CD8-positive, alpha-beta memory T cell (primary cell): ENCODE results near the gene SH3TC1. TPM values are rescaled to one million over a fixed set of nuclear protein-coding genes. Genes with fewer than 3 reads are reported as not detected.

ENCODE experiments used
- CTCF ChIA-PET: fragments of 350-600 bp; sonication (Branson Sonifier 250); formaldehyde crosslinking; loops from one replicate; lab custom pipeline; 2021; ENCODE audit warnings: antibody characterized with exemption; lab: Charles Lee
- POLR2A ChIA-PET: fragments of 350-600 bp; sonication (Branson Sonifier 250); formaldehyde crosslinking; loops from one replicate; lab custom pipeline; 2021; ENCODE audit warnings: antibody characterized with exemption; lab: Charles Lee
- DNase-seq, 5 donors: peaks; one replicate each; pipeline versions ENCODE4 v3.0.0 to v3.0.0-alpha.2; 2020 to 2022; ENCODE audit warnings: mixed read lengths in 1 of 5
- H3K27ac ChIP-seq: one replicate; pipeline ENCODE4 v1.7.0; 2013; ENCODE audit warnings: low read depth, mild to moderate bottlenecking, low read length, moderate library complexity
- H3K27me3 ChIP-seq: 2 replicates; pipeline ENCODE4 v1.7.0; 2013; ENCODE audit warnings: low read length, mild to moderate bottlenecking; ENCODE audit not compliant: insufficient read depth, poor library complexity, severe bottlenecking
- H3K36me3 ChIP-seq: 2 replicates; pipeline ENCODE4 v1.7.0; 2013; ENCODE audit warnings: mild to moderate bottlenecking, low read length, moderate library complexity; ENCODE audit not compliant: insufficient read depth
- H3K4me1 ChIP-seq: 2 replicates; pipeline ENCODE4 v1.7.0; 2013; ENCODE audit warnings: mild to moderate bottlenecking, low read length, moderate library complexity; ENCODE audit not compliant: insufficient read depth
- H3K4me3 ChIP-seq: 2 replicates; pipeline ENCODE4 v1.7.0; 2013; ENCODE audit warnings: mild to moderate bottlenecking, low read length
- H3K9me3 ChIP-seq: 2 replicates; pipeline ENCODE4 v1.7.0; 2013; ENCODE audit warnings: mild to moderate bottlenecking, low read length
- H3K27ac Mint-ChIP-seq, 8 donors: one replicate each; pipeline ENCODE4 v1.8.0; 2020 to 2021; ENCODE audit warnings: mixed read lengths in 8 of 8, mild to moderate bottlenecking in 6 of 8, inconsistent platforms in 3 of 8, moderate library complexity in 3 of 8
- H3K27me3 Mint-ChIP-seq, 2 donors: one replicate each; pipeline ENCODE4 v1.8.0; 2020 to 2021; ENCODE audit warnings: mixed read lengths in 2 of 2, mild to moderate bottlenecking in 1 of 2, moderate library complexity in 1 of 2
- H3K36me3 Mint-ChIP-seq, 3 donors: one replicate each; pipeline ENCODE4 v1.8.0; 2020 to 2021; ENCODE audit warnings: mixed read lengths in 3 of 3, inconsistent platforms in 1 of 3, mild to moderate bottlenecking in 1 of 3
- H3K4me1 Mint-ChIP-seq, 3 donors: one replicate each; pipeline ENCODE4 v1.8.0; 2020 to 2021; ENCODE audit warnings: mixed read lengths in 3 of 3, inconsistent platforms in 1 of 3, mild to moderate bottlenecking in 1 of 3
- H3K4me3 Mint-ChIP-seq, 7 donors: one replicate each; pipeline ENCODE4 v1.8.0; 2020 to 2021; ENCODE audit warnings: mixed read lengths in 7 of 7, mild to moderate bottlenecking in 6 of 7, moderate library complexity in 4 of 7, inconsistent platforms in 2 of 7
- H3K9me3 Mint-ChIP-seq, 5 donors: one replicate each; pipeline ENCODE4 v1.8.0; 2020 to 2022; ENCODE audit warnings: mixed read lengths in 5 of 5, mild to moderate bottlenecking in 3 of 5, moderate library complexity in 2 of 5, inconsistent platforms in 1 of 5
- polyA plus RNA-seq: library from polyadenylated mRNA; unstranded; fragments of 300-500 nt; fragmentation: Illumina TruSeq; gene quantifications from one replicate; pipeline ENCODE4 v1.2.3, GENCODE V29; 2021
- total RNA-seq, 2 experiments: library from RNA; stranded (reverse); gene quantifications; one replicate each; pipeline ENCODE4 v1.2.3, GENCODE V29; 2021

Gene SH3TC1
- total and polyA plus RNA-seq, 3 experiments from 2014 or later, result 7.5 to 12.2 (median 8.9) TPM

GRCh38 chr4:8215641-8216442 lies 16.8 kb downstream of the SH3TC1 start:
- Mint-ChIP-seq H3K4me1 (peaks cover 0 to 20% (median 2%) of the 10 kb centered on the region in 3 donors), H3K36me3 (peaks cover 0 to 47% (median 17%) of the 10 kb centered on the region in 3 donors), H3K27ac (peak overlapping the region in 1 of 8 donors; percentile 87), H3K4me3 (no peak overlapping the region), H3K27me3 (no peaks in the 10 kb centered on the region), H3K9me3 (no peaks in the 10 kb centered on the region)
- no peak for DNase-seq
- CTCF ChIA-PET, result no interaction called here
- POLR2A ChIA-PET, result no interaction called here
- no peaks in the 10 kb centered on the region for H3K27me3 ChIP-seq
- H3K4me1 ChIP-seq, result peaks cover 2% of the 10 kb centered on the region
- H3K36me3 ChIP-seq, result peaks cover 2% of the 10 kb centered on the region
- H3K9me3 ChIP-seq, result no peaks in the 10 kb centered on the region
- no peak overlapping the region for H3K4me3 ChIP-seq
- H3K27ac ChIP-seq, result no peak overlapping the region

GRCh38 chr4:8216443-8217245 lies 17.6 kb downstream of the SH3TC1 start:
- Mint-ChIP-seq H3K4me3 (peak overlapping the region in 1 of 7 donors; percentile 54), H3K9me3 (no peaks in the 10 kb centered on the region), H3K4me1 (peaks cover 5 to 28% (median 10%) of the 10 kb centered on the region in 3 donors), H3K36me3 (peaks cover 0 to 52% (median 21%) of the 10 kb centered on the region in 3 donors), H3K27ac (peak overlapping the region in 1 of 8 donors; percentile 87), H3K27me3 (no peaks in the 10 kb centered on the region)
- peaks cover 6% of the 10 kb centered on the region for H3K36me3 ChIP-seq
- CTCF ChIA-PET, result no interaction called here
- peaks cover 10% of the 10 kb centered on the region for H3K4me1 ChIP-seq
- H3K27me3 ChIP-seq, result no peaks in the 10 kb centered on the region
- no peak overlapping the region for H3K4me3 ChIP-seq
- DNase-seq, result no peak
- POLR2A ChIA-PET, result no interaction called here
- no peak overlapping the region for H3K27ac ChIP-seq
- H3K9me3 ChIP-seq, result no peaks in the 10 kb centered on the region

DNA sequence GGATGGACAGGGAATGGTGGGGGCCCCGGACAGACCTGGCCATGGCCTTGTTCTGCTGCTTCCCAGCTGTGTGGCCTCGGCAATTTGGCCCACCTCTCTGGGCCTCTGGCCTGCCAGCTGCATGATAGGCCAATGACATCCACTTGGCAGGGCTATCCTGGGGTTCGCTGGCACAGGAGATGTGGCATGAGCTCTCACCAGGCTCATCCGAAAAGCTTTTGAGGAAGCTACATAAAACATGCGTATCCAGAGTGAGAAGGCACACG lies 18.1 kb downstream of the SH3TC1 start:
- POLR2A ChIA-PET, result no interaction called here
- H3K4me3 Mint-ChIP-seq, result peak overlapping the region in 1 of 7 donors; percentile 54

DNA sequence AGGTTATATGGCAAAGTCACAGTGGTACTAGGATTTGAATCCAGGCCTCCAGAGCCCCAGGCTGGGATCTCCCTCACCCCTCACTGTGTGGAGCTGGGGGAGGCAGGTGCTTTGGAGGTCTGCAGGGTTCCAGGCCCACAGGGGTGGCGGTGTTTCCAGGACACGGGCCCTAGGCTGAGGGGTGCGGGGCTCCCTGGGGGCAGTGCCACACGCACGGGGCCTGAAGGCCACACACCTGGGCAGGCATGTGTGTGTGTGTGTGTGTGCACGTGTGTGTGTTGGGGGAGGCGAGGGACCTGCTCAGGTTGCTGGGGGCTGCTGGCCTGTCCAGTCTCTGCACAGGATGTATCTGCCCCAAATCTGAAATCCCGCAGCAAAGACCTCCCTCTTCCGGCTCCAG lies 18.8 kb downstream of the SH3TC1 start:
- Mint-ChIP-seq H3K4me3 (no peak overlapping the region), H3K27me3 (no peaks in the 10 kb centered on the region), H3K27ac (peak overlapping the region in 2 of 8 donors; percentile 47 to 94), H3K4me1 (peaks cover 9 to 39% (median 16%) of the 10 kb centered on the region in 3 donors), H3K36me3 (peaks cover 0 to 60% (median 21%) of the 10 kb centered on the region in 3 donors), H3K9me3 (no peaks in the 10 kb centered on the region)
- peaks cover 17% of the 10 kb centered on the region for H3K4me1 ChIP-seq
- no peak for DNase-seq
- H3K27me3 ChIP-seq, result no peaks in the 10 kb centered on the region
- CTCF ChIA-PET, result interaction anchor here (1.1 kb wide), 1 partner anchor 41 kb away, joined by 3 read pairs; no protein-coding TSS in a partner anchor
- H3K36me3 ChIP-seq, result peaks cover 6% of the 10 kb centered on the region
- H3K27ac ChIP-seq, result no peak overlapping the region
- H3K9me3 ChIP-seq, result no peaks in the 10 kb centered on the region
- POLR2A ChIA-PET, result no interaction called here
- no peak overlapping the region for H3K4me3 ChIP-seq

More for the DNA sequence above, 18.1 kb downstream of the SH3TC1 start:
- no peak overlapping the region for H3K4me3 ChIP-seq
- H3K9me3 Mint-ChIP-seq, result no peaks in the 10 kb centered on the region
- H3K36me3 Mint-ChIP-seq, result peaks cover 0 to 55% (median 21%) of the 10 kb centered on the region in 3 donors
- peaks cover 9 to 33% (median 15%) of the 10 kb centered on the region in 3 donors for H3K4me1 Mint-ChIP-seq
- no peak for DNase-seq
- CTCF ChIA-PET, result interaction anchor here (1.1 kb wide), 1 partner anchor 40 kb away, joined by 3 read pairs; no protein-coding TSS in a partner anchor
- H3K27ac Mint-ChIP-seq, result peak overlapping the region in 1 of 8 donors; percentile 17
- no peaks in the 10 kb centered on the region for H3K27me3 Mint-ChIP-seq
- H3K27me3 ChIP-seq, result no peaks in the 10 kb centered on the region
- H3K9me3 ChIP-seq, result no peaks in the 10 kb centered on the region
- H3K27ac ChIP-seq, result no peak overlapping the region
- H3K36me3 ChIP-seq, result peaks cover 6% of the 10 kb centered on the region
- H3K4me1 ChIP-seq, result peaks cover 14% of the 10 kb centered on the region

DNA sequence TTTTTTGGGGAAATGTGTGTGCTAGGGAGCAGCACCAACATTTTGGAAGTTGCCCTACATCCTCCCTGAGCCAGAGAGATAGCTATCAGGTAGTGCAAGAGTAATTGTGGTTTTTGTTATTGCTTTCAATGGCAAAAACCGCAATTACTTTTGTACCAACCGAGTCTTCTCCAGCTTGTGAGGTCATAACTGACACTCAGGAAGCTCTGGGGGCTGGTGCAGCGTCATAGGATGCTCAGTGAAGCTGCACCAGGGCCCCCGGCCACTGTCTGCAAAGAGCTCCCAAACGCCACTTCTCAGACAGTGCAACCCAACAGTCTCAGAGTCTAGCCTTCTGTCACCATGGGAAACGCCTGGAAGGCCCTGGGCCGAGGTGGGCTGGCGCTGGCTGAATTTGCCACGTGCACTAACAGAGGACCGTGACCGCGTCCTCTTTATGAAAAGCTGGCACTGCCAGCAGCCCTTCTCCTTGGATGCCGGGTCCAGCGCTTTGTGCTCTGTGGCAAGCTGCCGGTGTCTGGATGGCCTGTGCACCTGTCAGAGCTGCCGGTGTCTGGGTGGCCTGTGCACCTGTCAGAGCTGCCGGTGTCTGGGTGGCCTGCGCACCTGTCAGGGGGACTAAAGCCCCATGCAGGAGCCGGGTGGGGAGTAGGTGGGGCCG lies 19.4 kb downstream of the SH3TC1 start:
- peaks cover 0 to 62% (median 19%) of the 10 kb centered on the region in 3 donors for H3K36me3 Mint-ChIP-seq
- Histone ChIP-seq H3K4me1 (peaks cover 17% of the 10 kb centered on the region), H3K36me3 (peaks cover 6% of the 10 kb centered on the region), H3K4me3 (no peak overlapping the region), H3K27ac (no peak overlapping the region), H3K27me3 (no peaks in the 10 kb centered on the region), H3K9me3 (no peaks in the 10 kb centered on the region)
- H3K27ac Mint-ChIP-seq, result peak overlapping the region in 3 of 8 donors; percentile 47 to 94 (median 68)
- peak in 1 of 5 donors; percentile 21 for DNase-seq
- no peaks in the 10 kb centered on the region for H3K27me3 Mint-ChIP-seq
- ChIA-PET POLR2A (no interaction called here), CTCF (interaction anchor here (1.1 kb wide), 1 partner anchor 42 kb away, joined by 3 read pairs; no protein-coding TSS in a partner anchor)
- peaks cover 9 to 44% (median 16%) of the 10 kb centered on the region in 3 donors for H3K4me1 Mint-ChIP-seq
- H3K9me3 Mint-ChIP-seq, result no peaks in the 10 kb centered on the region
- H3K4me3 Mint-ChIP-seq, result peak overlapping the region in 1 of 7 donors; percentile 20

- no peak overlapping the region for H3K4me3 ChIP-seq
- H3K27me3 ChIP-seq, result no peaks in the 10 kb centered on the region
- H3K4me3 Mint-ChIP-seq, result no peak overlapping the region
- peaks cover 12% of the 10 kb centered on the region for H3K36me3 ChIP-seq
- POLR2A ChIA-PET, result no interaction called here
- CTCF ChIA-PET, result no interaction called here
- no peak for DNase-seq
- H3K27ac ChIP-seq, result no peak overlapping the region
- peaks cover 0 to 64% (median 24%) of the 10 kb centered on the region in 3 donors for H3K36me3 Mint-ChIP-seq
- H3K9me3 Mint-ChIP-seq, result no peaks in the 10 kb centered on the region
- H3K9me3 ChIP-seq, result no peaks in the 10 kb centered on the region
- H3K4me1 Mint-ChIP-seq, result peaks cover 15 to 49% (median 22%) of the 10 kb centered on the region in 3 donors
- peaks cover 20% of the 10 kb centered on the region for H3K4me1 ChIP-seq
- no peaks in the 10 kb centered on the region for H3K27me3 Mint-ChIP-seq
- H3K27ac Mint-ChIP-seq, result peak overlapping the region in 1 of 8 donors; percentile 72
Observed at GRCh38 chr4:8219236-8219635, 20.1 kb downstream of the SH3TC1 start.

DNA sequence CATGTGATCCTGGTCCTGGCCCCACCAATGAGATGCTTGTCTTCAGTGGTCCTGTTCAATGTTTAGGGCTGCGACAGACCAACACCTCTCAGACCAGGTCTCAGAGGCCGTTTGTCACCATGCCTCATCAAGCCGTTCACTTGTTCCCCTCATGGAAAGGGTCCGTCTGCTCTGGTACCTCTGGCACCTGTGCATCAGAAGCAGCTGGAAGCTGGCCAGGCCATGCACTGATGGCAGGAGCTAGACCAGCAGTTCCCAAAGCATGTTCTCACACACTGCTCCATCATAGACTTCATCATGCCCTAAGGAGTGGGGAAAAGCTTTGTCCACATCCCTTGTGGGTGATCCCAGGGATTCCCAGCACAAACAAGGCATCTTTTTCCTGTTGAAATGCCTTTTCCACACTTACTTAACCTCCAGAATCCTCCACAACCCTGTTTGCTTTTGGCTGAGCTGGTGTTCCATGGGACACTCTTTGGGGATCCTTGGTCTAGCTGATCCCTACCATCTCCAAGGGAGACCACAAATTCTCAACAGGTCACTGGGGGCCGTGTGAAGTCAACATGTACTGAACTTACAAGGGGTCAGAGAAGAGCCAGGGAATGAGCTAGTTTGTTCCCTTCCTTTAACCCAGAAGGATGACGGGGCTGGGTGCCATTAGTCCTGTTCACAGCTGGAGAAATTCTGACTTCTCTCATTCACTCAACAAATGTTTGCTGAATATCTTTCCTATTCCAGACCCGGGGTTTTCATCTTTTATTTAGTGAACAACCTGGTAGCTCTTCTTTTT lies 21.8 kb downstream of the SH3TC1 start:
- no peak for DNase-seq
- peak overlapping the region; percentile 59 to 88 (median 80) for H3K27ac Mint-ChIP-seq
- peaks cover 0 to 55% (median 24%) of the 10 kb centered on the region in 3 donors for H3K36me3 Mint-ChIP-seq
- H3K27ac ChIP-seq, result no peak overlapping the region
- H3K9me3 Mint-ChIP-seq, result no peaks in the 10 kb centered on the region
- peak overlapping the region in 1 of 7 donors; percentile 37 for H3K4me3 Mint-ChIP-seq
- POLR2A ChIA-PET, result interaction anchor here (1.1 kb wide), 1 partner anchor 10 kb away, joined by 3 read pairs; no protein-coding TSS in a partner anchor
- no peak overlapping the region for H3K4me3 ChIP-seq
- no peaks in the 10 kb centered on the region for H3K27me3 Mint-ChIP-seq
- no peaks in the 10 kb centered on the region for H3K27me3 ChIP-seq
- peaks cover 28 to 65% (median 32%) of the 10 kb centered on the region in 3 donors for H3K4me1 Mint-ChIP-seq
- peaks cover 35% of the 10 kb centered on the region for H3K4me1 ChIP-seq
- peaks cover 13% of the 10 kb centered on the region for H3K36me3 ChIP-seq
- CTCF ChIA-PET, result interaction anchor here (0.8 to 1.3 kb wide), 6 partner anchors 10 to 419 kb away, joined by 3 to 4 read pairs (median 3); no protein-coding TSS in a partner anchor
- H3K9me3 ChIP-seq, result no peaks in the 10 kb centered on the region
